Stimulated activated CD4-positive, alpha-beta T cell treated with anti-CD3 and anti-CD28 coated beads, Interleukin-4, amount 100 ng/mL, for 24 hours (primary cell): Measurements from ENCODE around the gene USPL1.

ENCODE experiments used
- DNase-seq: peaks from one replicate; pipeline ENCODE4 v3.0.0-alpha.2; 2020

USPL1 gene

DNA sequence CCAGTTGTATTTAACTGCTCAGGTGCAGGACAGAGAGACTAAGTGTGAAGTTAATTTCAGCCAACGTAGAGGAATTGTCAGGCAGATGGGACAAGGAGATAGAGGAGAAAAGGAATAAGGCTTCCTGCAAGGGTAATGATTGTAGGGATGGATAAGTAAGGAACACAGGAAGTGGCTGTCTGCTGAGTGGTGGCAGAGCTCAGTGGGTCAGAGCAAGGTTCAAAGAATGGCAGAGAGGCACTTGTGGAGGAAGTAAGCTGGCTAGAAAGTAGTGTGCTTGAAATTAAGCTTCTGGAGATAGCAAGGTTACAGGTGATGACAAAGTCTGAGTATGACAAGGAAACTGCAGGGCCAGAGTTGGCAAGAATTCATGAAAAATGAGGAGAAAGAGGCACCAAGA lies 47.9 kb downstream of the USPL1 start:
- no peak for DNase-seq

DNA sequence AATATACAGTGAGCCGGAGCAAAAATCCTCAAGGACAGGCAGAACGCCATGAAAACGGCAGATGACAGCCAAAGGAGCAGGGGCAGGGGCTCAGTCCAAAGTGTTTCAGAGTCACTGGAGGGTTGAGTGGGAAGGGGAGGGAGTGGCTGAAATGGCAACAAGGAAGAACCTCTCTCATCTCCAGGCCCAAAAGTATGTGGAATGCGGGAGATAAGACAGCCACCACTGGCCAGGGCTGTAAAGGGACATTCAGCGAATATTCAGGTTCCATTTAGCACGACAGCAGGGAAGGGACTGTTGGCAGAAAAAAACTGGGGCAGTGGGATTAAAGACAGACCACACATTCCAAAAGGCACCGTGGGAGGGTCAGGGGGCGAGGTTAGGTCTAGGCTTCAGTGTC lies 48.4 kb downstream of the USPL1 start:
- DNase-seq = no peak

DNA sequence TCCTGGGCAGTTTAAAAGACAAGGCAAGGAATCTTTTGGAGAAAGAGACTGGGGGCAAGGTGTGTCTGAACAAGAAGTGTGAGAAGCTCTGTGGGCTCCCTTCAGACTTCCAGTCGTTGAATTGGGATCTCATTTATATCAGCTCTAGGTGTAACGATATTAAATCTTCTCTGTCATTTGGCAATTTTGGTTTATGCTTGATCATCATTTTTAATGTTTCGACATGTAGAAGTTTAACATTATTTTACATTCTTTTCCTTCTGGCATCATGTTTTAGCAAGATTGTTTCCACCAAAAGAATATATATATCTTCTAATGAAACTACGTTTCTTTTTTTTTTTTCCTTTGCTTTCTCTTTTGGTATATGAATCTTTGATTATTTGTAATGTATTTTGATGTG lies 49.3 kb downstream of the USPL1 start:
- no peak for DNase-seq

DNA sequence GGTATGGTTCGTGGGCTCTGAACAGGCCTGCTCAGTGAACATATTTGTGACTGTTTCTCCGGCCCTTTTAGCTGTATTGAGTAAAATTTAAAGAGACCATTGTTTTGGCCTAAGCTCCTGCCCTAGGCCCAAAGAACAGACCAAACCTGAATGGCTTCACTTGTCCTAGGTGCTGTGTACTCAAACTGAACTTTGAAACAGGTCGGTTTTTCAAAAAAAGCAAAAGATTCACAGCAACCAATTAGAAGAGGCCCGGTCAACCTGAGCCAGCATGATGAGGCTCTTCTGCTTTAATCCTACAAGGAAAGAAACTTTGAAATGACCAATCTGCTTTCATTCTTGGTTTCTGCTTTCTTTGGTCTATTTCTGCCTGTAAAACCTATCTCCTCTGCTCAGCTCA lies 50.6 kb downstream of the USPL1 start:
- DNase-seq = no peak

DNA sequence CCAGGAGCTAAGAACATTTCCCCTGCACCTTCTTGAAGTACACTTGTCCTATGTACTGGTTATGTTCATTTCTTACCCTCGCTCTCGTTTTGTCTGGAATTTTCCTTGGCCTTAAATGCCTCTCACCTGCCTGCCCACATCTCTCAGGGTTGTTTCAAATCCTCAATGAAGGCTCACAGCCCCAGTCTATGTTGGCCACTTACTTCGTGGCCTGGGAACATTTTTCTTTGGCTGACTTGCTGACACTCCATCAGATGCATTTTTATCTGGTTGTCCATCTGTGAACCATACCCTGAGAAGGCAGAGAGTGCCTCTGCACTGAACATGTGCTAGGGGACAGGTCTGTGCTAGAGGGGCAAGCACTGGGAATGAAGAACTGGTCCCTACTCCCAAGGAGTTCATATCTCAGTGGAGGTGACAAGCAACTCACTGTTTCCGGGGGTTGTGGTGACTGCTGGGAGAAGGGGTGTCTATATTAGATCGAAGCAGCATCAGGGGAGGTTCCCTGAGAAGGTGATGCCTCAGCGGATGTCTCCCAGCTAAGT lies 53.6 kb downstream of the USPL1 start:
- no peak for DNase-seq

DNA sequence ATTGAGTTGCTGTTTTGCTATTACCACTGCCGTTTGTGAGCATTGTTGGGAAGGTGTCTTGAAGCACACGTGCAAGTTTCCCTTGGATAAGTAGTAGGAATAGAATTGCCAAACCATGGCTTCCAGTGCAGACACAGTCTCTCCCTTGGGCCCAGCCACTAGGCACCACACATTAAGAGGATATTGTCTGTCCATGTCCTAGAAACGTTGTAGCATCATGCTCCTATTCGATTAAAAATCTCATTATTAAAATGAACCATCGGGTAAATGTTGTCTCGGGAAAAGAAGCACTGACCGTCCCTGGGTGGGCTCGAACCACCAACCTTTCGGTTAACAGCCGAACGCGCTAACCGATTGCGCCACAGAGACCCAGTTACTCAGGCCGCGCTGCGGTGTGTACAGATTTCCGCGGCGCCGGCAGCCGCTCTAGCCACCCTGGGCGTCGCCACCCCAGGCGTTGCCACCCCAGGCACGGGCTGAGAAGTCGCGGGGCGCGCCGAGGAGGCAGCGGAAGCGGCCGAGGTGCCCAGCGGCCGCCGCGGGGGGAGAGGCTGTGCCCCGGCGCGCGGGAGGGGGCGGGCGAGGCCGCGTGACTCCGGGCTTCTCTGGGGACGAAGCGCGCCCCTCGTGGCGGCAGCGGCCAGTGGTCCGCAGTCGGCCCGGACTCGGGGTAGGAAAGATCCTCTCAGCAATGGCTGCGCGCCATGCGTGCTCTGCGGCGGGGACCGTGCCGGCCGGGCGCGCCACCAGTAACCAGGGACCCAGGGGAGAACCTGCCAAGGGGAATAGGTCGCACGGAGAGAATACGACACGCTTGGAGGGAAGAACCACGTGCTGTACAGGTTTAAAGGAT lies 56.2 kb downstream of the USPL1 start:
- peak; percentile 90 for DNase-seq

DNA sequence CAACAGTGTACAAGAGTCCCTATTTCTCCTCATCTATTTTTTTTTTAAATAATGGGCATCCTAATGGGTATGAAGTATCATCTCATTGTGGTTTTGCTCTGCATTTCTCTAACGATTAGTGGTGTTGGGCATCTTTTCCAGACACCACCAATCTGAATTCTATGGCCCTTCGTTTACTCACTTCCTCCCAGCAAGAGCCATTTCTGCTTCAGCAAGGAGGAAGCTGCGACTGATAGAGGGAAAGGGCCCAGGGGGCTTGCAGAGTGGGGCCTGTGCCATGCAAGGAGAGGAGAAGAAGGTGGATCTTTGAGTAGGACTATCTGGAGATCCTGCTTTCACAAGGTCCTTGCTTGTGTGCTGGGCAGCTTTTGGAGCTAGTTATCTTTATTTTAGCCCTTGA lies 58.0 kb downstream of the USPL1 start:
- no peak for DNase-seq

DNA sequence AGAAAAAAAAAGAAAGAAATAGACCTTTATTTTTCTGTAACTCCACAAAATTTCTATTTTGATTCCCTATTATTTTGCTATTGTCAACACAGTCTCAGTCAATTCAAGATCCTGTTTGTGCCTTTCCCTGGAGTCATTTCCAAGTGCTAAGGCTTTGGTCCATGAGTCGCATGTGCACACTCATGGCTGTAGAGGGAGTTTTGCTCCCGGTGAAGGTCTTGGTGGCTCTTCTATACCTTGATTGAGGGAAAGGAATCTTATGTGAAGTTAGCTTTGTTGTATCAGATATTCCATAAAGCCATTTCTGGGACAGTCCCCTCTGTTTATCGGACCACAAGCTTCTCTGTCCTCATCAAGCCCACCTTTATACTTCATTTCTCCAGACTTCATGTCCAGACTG lies 59.0 kb downstream of the USPL1 start:
- no peak for DNase-seq

DNA sequence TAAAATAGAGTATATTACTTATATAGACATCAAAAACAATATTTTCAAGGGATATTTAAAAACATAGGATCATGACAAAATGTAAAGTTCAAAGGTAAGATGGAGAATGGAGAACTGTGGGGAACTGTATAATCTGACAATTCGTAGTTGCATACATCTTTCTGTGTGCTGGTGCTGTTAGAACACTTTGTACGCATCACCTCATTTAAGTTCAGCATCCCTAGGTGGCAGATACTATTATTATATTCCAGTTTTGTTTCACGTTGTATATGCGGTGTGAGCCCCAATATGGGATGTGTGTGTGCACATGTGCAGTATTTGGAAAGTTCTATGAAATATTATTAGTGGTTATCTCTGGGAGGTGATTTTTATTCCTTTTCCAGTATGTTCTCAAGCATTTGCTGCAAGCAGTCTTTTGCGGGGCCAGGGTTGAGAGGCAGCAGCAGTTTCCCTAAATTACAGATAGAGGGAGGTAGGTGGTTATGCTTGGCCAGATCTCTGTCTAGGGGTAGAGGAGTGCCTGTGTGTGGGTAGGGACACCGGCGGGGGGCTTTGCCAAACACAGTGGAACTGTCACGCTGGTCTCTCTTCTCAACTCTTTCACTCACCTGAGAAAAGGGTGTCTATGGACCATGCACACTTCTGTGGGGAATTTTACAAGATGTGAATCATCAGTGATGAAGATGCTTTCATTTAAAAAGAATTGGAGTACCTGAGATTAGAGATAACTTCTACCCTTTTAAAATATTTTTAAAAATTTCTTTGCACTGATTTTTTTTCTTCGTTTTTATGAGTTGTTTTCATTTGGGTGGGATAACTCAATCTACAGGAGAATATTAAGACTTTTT lies 62.0 kb downstream of the USPL1 start:
- DNase-seq = peak; percentile 30

DNA sequence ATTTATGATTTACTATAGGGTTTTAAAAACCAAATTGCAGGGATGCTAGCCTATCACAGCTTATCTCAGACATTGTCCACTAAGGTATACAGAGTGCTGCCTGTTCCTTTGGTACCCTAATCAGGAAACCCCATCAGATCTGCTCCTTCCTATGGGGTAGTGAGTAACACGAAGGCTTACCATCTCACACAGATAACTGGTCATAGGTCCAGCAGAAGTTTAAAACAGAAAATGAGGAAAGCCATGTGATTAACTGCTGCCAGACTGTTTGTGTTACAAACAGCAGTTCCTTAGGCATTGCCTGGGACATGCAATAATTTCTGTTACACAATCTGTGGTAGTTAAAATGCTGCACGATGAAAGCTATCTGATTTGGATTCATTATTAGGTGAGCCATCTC lies 64.1 kb downstream of the USPL1 start:
- no peak for DNase-seq

DNA sequence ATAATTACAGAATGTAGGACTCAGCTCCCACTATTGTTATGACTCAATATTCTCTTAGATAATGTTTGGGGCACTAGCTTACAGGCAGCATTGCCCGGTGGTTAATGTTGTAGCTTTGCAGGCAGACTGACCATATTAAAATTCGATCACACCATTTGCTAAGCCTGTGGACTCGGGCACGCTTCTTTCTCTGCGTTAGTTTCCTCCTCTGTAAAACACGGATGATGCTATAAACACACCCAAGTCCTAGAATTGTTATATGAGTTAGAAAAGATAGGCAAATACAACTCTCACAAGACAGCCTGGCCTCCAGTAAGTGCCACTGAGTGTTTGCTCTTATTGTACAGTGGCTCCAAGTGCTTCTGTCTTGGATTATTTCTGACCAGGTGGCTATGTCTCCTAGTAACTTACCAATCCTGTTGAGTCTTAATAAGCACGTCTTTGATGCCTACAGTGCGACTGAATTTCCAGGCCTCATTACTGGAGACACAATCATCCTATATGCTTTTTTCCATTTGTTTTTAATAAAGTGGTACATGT lies 67.7 kb downstream of the USPL1 start:
- DNase-seq = no peak

DNA sequence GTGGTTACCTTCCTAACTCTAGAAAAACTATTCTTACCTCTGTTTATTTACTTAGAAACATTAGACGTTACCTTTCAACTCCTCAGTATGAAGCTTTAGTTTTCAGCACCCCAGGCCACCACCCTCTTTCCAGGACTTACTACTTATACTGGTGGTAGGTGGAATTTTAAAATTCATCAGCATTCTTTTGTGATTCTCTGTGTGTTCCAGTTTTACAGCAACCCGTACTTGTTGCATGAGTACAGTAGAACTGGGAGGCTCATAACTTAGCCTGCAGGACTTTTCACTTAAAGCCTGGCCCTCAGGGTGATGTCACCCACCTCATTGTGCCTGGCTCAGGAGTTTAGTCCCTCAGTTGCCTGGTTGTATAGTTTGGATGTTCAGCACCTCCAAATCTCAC lies 68.3 kb downstream of the USPL1 start:
- DNase-seq = no peak

DNA sequence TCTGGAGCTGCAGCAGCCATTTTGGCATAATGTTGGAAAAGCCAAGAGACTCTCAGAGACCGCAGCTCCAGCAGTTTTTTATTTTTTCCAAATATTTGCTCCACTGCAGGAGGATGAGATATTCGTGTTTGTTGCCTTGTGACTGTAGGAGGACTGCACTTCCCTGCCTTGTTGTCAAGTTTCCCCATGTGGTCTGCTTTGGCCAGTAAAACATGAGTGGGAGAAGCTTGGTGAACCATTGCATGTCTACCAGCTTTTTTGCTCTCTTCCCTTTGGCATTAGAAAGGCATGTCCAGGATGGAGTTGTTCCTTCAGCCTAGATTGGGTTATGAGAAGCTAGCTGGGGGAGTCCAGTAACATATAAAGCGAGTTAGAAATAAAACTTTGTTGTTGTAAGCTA lies 69.9 kb downstream of the USPL1 start:
- no peak for DNase-seq

DNA sequence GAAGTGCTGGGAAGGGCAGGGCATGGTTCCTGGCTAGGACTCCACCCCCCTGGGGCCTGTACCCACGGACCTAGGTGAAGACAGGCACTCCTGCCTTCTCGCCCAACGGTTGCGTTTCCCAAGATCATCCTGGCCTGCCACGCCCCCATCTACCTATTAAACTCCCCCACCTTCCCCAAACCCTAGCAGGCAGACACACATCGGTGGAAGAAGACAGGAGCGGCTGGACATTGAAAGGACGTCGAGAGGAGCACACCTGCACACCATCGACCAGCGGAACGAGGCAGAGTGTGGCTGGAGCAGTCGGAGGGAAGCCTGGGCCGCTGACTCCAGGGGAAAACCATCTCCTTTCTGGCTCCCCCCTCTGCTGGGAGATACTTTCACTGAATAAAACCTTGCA lies 72.0 kb downstream of the USPL1 start:
- no peak for DNase-seq

DNA sequence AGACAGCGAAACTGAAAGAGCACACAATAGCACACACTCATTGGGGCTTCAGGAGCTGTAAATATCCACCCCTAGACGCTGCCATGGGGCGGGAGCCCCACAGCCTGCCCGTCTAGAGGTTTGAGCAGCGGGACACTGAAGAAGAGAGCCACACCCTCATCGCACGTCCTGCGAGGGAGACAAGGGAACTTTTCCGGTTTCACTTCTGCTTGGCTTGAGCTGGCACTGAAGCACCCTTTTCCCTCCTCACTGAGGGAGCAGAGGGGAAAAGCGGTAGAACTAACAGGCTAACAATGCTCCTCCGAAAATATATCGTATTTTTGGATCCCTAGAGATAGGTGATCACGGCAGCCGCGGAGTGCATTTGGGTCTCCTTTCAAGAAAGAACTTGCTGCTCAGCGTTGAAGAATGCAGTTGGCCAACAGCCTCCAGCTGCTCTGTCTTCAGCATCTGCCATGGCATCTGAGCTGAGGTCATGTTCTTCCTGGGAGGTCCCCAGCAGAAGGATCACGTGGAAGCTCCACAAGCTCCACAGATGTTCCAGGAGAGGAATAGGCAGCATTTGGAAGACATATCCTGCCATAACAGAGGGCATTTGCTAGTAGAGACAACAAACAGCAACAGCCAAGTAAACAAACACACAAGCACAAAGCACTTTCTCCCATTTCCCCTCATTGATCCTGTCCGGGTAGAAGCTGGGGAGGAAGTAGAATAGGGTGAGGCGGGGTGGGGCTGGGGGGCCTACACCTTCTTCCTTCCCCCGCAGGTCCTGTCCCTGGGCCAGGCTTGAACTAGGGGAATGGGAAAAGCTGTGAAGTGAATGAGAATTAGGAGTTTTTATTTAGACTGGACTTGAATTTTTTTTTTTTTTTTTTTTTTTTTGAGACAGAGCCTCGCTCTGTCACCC lies 72.8 kb downstream of the USPL1 start:
- no peak for DNase-seq

DNA sequence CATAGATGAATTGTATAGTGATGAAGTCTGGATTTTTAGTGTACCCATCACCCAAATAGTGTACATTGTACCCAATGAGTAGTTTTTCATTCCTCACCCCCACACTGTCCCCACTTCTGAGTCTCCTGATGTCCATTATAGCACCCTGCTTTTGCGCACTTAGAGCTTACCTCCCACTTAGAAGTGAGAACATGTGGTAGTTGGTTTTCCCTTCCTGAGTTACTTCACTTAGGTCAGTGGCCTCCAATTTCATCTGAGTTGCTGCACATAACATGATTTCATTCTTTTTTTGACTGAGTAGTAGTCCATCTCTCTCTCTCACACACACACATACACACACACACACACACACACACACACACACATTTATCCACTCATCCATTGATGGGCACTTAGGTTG lies 74.4 kb downstream of the USPL1 start:
- no peak for DNase-seq

DNA sequence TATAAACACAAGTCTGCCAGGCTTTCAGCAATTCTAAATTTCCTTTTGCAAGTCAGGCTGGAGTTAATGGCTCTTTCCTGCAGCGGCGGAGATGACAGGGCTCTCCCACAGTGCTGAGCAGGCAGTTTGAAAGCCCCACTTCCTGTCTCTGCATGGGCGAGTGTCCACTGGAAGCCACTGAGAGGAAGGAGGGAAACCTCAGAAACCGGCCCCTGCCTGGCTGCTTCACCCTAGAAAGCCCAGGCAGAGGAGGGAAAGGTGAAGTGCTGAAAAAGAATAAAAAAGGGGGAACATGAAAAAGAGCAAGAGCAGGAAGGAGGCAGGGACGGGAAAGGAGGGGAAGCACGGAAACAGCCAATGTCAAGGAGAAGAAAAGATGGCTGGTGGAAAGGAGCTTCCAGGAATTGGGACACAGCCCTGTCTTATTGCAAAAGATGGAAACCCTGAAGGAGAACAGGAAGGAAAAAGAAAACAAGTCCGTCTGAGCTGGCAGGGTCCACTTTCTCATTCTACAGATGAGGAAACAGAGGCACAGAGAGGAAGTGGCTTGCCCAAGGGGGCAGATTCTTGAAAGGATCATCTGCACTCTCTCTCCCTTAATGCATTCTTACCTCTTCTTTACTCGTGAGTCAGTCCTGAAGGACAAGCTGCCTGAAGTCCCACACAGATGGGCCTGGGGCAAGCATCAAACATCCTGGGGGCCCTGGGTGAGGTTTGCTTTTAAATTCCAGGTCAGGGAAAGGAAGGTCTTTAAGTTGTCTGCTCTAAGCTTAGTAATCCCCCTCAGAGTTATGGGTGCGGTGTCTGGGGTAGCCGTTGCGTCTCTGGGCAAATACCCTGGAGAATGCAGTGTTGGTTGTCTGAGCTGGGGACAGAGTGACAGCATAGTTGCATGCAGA lies 78.8 kb downstream of the USPL1 start:
- DNase-seq = no peak

DNA sequence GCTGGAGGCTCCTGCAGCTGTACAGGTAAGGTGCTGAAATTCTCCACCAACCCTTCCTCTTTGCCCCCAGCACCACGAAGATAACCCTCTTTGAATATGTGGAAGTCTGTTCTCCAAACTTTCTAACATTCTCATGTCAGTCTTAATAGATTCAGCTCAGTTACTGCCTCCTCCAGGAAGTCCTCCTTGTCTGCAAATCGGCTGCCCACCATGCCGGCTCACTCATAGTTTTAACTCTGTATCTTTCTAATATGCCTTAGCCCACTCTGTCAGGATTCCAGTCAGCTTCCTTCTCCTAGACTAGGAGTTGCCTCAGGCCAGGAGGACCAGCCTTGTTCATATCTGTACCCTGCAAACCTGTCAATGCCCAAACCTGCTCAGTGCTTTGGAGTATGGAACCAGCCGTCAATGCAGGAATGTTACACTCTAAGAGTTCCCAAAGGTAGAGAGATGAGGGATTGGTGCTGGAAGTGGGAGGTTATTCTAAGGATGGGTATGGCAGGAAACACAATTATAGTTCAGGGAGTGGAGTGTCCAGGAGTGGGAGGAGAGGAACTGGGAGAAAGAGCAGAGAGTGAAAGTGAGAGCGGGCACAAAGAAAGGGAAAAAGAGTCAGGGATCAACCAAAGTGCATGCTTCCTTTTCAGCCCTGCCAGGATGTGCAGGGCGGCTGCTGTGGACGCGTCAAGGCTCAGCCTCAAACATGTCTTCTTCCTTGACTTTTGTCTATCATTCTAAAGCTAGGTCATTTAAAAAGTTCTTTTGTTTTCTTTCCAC lies 79.6 kb downstream of the USPL1 start:
- no peak for DNase-seq

DNA sequence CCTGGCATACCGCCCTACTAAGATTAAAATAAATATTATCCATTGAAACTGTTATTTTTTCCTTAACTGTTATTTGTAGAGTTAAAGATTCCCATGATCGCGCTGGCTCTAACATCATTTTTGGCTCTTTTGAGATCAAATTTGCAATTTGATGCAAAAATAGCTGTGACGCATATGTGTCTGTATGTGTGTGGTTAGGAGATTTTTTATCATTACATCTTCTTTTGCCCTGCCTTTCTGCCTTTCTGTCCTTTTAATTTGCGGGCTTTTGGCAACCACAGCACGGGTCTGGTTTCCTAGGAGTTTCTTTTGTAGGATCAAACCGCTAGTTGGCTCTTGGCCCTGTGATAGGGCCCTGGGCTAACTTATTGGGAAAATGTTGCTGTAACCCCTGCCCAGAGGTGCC lies 80.3 kb downstream of the USPL1 start:
- DNase-seq = no peak

DNA sequence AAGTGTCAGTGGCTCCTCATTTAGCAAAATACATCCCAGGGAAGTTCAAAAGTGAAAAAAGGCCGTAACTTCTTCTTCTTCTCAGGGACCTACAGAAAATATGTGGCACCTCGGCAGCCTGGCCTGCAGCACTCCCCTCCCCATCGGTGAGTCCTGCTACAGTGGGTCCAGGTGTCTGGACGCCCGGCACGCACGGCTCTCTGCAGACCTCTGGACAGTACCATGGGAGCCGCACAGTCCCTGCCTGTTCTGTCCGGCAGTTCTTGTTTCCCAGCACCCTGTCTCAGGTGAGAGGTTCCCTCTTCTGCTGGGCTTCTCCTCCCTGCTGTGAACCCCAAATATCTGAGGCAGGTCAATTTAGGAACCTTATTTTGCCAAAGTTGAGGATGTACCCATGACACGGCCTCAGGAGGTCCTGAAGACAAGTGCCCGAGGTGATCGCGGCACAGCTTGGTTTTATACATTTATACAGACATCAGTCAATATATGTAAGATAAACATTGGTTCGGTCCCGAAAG lies 80.8 kb downstream of the USPL1 start:
- no peak for DNase-seq
